ENCODE results near the gene SCUBE3. TPM values are rescaled to one million over a fixed set of nuclear protein-coding genes. Genes with fewer than 3 reads are reported as not detected.

The SCUBE3 gene
- total and polyA plus RNA-seq, 2 of the 8 experiments (the other 6 are each of a cell fraction or from before 2014, with no cell fraction given), result 0.80 to 1.0 TPM

- no peak overlapping the region for H2BK15ac ChIP-seq (ENCODE audit: low read length)
- H2BK120ac ChIP-seq (replicated peaks; ENCODE audit: low read depth, low read length), result no peak overlapping the region
- no peak for DNase-seq (ENCODE audit: low read depth in 1 of 2, low spot score in 2 of 2)
- H3K4me3 ChIP-seq (ENCODE audit: extremely low read depth in 1 of 4, insufficient read depth in 2 of 4, low read depth in 3 of 4, low read length in 4 of 4), result no peak overlapping the region
- TF ChIP-seq SP2 (IDR thresholded peaks at IDR 0.05; ENCODE audit: low read length), result no peak
- TF ChIP-seq RXRA (IDR thresholded peaks at IDR 0.05; ENCODE audit: insufficient read depth, low read depth, low read length), result no peak
- TF ChIP-seq SIX5 (IDR thresholded peaks at IDR 0.05; ENCODE audit: low read depth, low read length), result no peak
- no peak for TF ChIP-seq TEAD4 (IDR thresholded peaks at IDR 0.05; ENCODE audit: low read depth, low read length)
- TF ChIP-seq POU5F1 (IDR thresholded peaks at IDR 0.05; ENCODE audit: low read depth, low read length), result no peak
- TF ChIP-seq CBX5 (IDR thresholded peaks at IDR 0.05; ENCODE audit: low read depth, low read length), result no peak
- no peak for TF ChIP-seq CEBPB (IDR thresholded peaks at IDR 0.05; ENCODE audit: low read depth, low read length)
- no peak overlapping the region for H3K14ac ChIP-seq (ENCODE audit: insufficient read length)
- H2AFZ ChIP-seq (ENCODE audit: low read length), result no peak overlapping the region
- CTCF ChIA-PET (ENCODE audit: partially characterized antibody), result interaction anchor here (1.3 to 1.5 kb wide), 3 partner anchors 17 to 52 kb away, joined by 3 to 4 read pairs (median 3); no protein-coding TSS in a partner anchor
- no peak overlapping the region for H3K27ac ChIP-seq (ENCODE audit: low read depth, low read length)
- peaks cover 0 to 1% of the 10 kb centered on the region in 2 experiments for H4K20me1 ChIP-seq (replicated peaks in 1 of 2; ENCODE audit: control insufficient read depth in 1 of 2, insufficient read depth in 2 of 2, low read length in 2 of 2)
- H4K91ac ChIP-seq (replicated peaks; ENCODE audit: insufficient read length, low read length), result no peak overlapping the region
- no peak overlapping the region for H2AK5ac ChIP-seq (ENCODE audit: low read depth, low read length)
- 87% methylated on average over 4 of the region's 4 CpGs; no CpG with 5 or more reads in 1 of the 2 experiments for WGBS, 2 experiments (ENCODE audit: extremely low coverage in 1 of 2, insufficient coverage in 1 of 2, insufficient read length in 1 of 2, insufficient replicate concordance in 2 of 2, low coverage in 1 of 2, low lambda C conversion rate in 2 of 2, missing lambda C conversion rate in 1 of 2)
- FAIRE-seq, result no peak
- no peaks in the 10 kb centered on the region for H3K36me3 ChIP-seq (ENCODE audit: control insufficient read depth in 2 of 4, insufficient read depth in 4 of 4, low read length in 3 of 4)
- H4K8ac ChIP-seq (ENCODE audit: extremely low read depth, insufficient read depth, low read length), result no peak overlapping the region
- H3K27me3 ChIP-seq (replicated peaks in 1 of 4; ENCODE audit: control insufficient read depth in 3 of 4, extremely low read depth in 1 of 4, insufficient read depth in 3 of 4, low read length in 3 of 4), result no peaks in the 10 kb centered on the region; a peak in 1 of 7 replicates
- H3K23ac ChIP-seq (ENCODE audit: insufficient read length), result no peak overlapping the region
- H3K4me1 ChIP-seq (replicated peaks in 1 of 4; ENCODE audit: control insufficient read depth in 3 of 4, insufficient read depth in 4 of 4, low read length in 3 of 4), result no peaks in the 10 kb centered on the region
- H2BK20ac ChIP-seq (ENCODE audit: low read length), result no peak overlapping the region
- no peak overlapping the region for H4K5ac ChIP-seq (ENCODE audit: insufficient read length, low read depth, low read length)
- H2BK5ac ChIP-seq (ENCODE audit: low read depth, low read length), result no peak overlapping the region
- H3K56ac ChIP-seq (replicated peaks; ENCODE audit: insufficient read length, low read depth, low read length), result no peak overlapping the region
- no peaks in the 10 kb centered on the region for H3K79me2 ChIP-seq (ENCODE audit: control insufficient read depth in 1 of 2, insufficient read depth in 2 of 2, low read length in 2 of 2)
- H3K9ac ChIP-seq (replicated peaks in 1 of 4; ENCODE audit: extremely low read depth in 1 of 4, low read depth in 3 of 4, low read length in 3 of 4), result no peak overlapping the region
- H2BK12ac ChIP-seq (ENCODE audit: low read depth, low read length), result no peak overlapping the region
- no peaks in the 10 kb centered on the region for H3K23me2 ChIP-seq (ENCODE audit: low read depth, low read length)
- H3K4ac ChIP-seq (replicated peaks; ENCODE audit: insufficient read length, low read depth, low read length), result no peak overlapping the region
- H3K18ac ChIP-seq (ENCODE audit: extremely low read depth, low read length), result no peak overlapping the region
- H3K79me1 ChIP-seq (ENCODE audit: low read depth, low read length), result no peaks in the 10 kb centered on the region
- H3K4me2 ChIP-seq (ENCODE audit: insufficient read depth in 1 of 2, low read depth in 2 of 2, low read length in 2 of 2), result no peak overlapping the region
- POLR2A ChIA-PET (ENCODE audit: partially characterized antibody), result interaction anchor here (1.1 to 1.2 kb wide), 2 partner anchors 13 to 16 kb away, joined by 3 to 4 read pairs; partner anchors contain the start of gene ZNF76
- no peaks in the 10 kb centered on the region for H3K9me3 ChIP-seq (ENCODE audit: insufficient read depth in 2 of 2, low read depth in 1 of 2, low read length in 1 of 2)
These were observed 62.0 kb downstream of the SCUBE3 start for GRCh38 chr6:35275744-35276260.

Data from H1 (cell line).